Superior temporal gyrus (tissue), 1 donor: ENCODE measurements around the gene LRRC8C.
"Not testable (repeated sequence)": the region's sequence is repeated elsewhere in the genome, so short reads cannot be mapped to it uniquely, and the experiment has no call there.

ENCODE experiments used
- DNase-seq: peaks from one replicate; pipeline ENCODE4 v3.0.0-alpha.2; 2016; ENCODE audit errors: extremely low spot score

The LRRC8C gene

GRCh38 chr1:89607586-89608318 lies 25.2 kb upstream of the LRRC8C start:
- peak; percentile 19 for DNase-seq

GRCh38 chr1:89608319-89608983 lies 24.5 kb upstream of the LRRC8C start:
- no peak for DNase-seq

- DNase-seq = no peak
Observed at GRCh38 chr1:89608984-89609725, 23.8 kb upstream of the LRRC8C start.

GRCh38 chr1:89609781-89610456 lies 23.0 kb upstream of the LRRC8C start:
- peak; percentile 56 for DNase-seq

- no peak for DNase-seq
Observed at GRCh38 chr1:89610457-89611011, 22.4 kb upstream of the LRRC8C start.

GRCh38 chr1:89611721-89612120 lies 21.2 kb upstream of the LRRC8C start:
- DNase-seq = no peak

- no peak for DNase-seq
Observed at GRCh38 chr1:89613928-89614327, 19.0 kb upstream of the LRRC8C start.

GRCh38 chr1:89615676-89616598 lies 17.0 kb upstream of the LRRC8C start:
- DNase-seq = peak; percentile 43

- DNase-seq = peak; percentile 50
Observed at GRCh38 chr1:89616844-89617627, 15.9 kb upstream of the LRRC8C start.

GRCh38 chr1:89620664-89621063 lies 12.3 kb upstream of the LRRC8C start:
- no peak for DNase-seq

- DNase-seq = no peak
Observed at GRCh38 chr1:89622895-89623294, 10.0 kb upstream of the LRRC8C start.

GRCh38 chr1:89624314-89624713 lies 8.6 kb upstream of the LRRC8C start:
- DNase-seq = peak; percentile 85

GRCh38 chr1:89624715-89625323 lies 8.1 kb upstream of the LRRC8C start:
- DNase-seq = peak; percentile 58

GRCh38 chr1:89627596-89627962 lies 5.3 kb upstream of the LRRC8C start:
- peak; percentile 86 for DNase-seq

- no peak for DNase-seq
Observed at GRCh38 chr1:89629146-89629545, 3.8 kb upstream of the LRRC8C start.

- not testable (repeated sequence) for DNase-seq
Observed at GRCh38 chr1:89629600-89629999, 3.3 kb upstream of the LRRC8C start.

- peak; percentile 30 for DNase-seq
Observed at GRCh38 chr1:89630048-89630447, 2.9 kb upstream of the LRRC8C start.

GRCh38 chr1:89631816-89632656 lies 884 bp upstream of the LRRC8C start:
- DNase-seq = peak; percentile 70
